NCI-H510A treated with DMSO at 0.1 percent for 48 hours (cell line): Measurements from ENCODE around the gene NR2E3.

Experiments
- DNase-seq: peaks from one replicate; lab custom pipeline; 2025; lab: John Stamatoyannopoulos, UW

NR2E3 gene

GRCh38 chr15:71791975-71792374 lies 18.4 kb upstream of the NR2E3 start:
- DNase-seq, result no peak

- no peak for DNase-seq
Measured at GRCh38 chr15:71792521-71792920, 17.8 kb upstream of the NR2E3 start.

GRCh38 chr15:71798641-71799040 lies 11.7 kb upstream of the NR2E3 start:
- DNase-seq, result no peak

- DNase-seq, result no peak
Measured at GRCh38 chr15:71800190-71800589, 10.2 kb upstream of the NR2E3 start.

GRCh38 chr15:71800835-71801745 lies 9.3 kb upstream of the NR2E3 start:
- DNase-seq, result peak; percentile 72

GRCh38 chr15:71801935-71802655 lies 8.3 kb upstream of the NR2E3 start:
- no peak for DNase-seq

- no peak for DNase-seq
Measured at GRCh38 chr15:71802770-71803169, 7.6 kb upstream of the NR2E3 start.

- DNase-seq, result no peak
Measured at GRCh38 chr15:71804226-71804625, 6.1 kb upstream of the NR2E3 start.

GRCh38 chr15:71804695-71805470 lies 5.5 kb upstream of the NR2E3 start:
- DNase-seq, result no peak

GRCh38 chr15:71806452-71806931 lies 3.9 kb upstream of the NR2E3 start:
- no peak for DNase-seq

GRCh38 chr15:71807125-71807629 lies 3.2 kb upstream of the NR2E3 start:
- DNase-seq, result no peak

- DNase-seq, result no peak
Measured at GRCh38 chr15:71807691-71808091, 2.7 kb upstream of the NR2E3 start.

- no peak for DNase-seq
Measured at GRCh38 chr15:71808311-71809020, 1.9 kb upstream of the NR2E3 start.

- no peak for DNase-seq
Measured at GRCh38 chr15:71809346-71809745, 1.0 kb upstream of the NR2E3 start.

GRCh38 chr15:71811036-71811736 lies 832 bp downstream of the NR2E3 start:
- DNase-seq, result no peak

GRCh38 chr15:71811752-71812735 lies 1.7 kb downstream of the NR2E3 start:
- no peak for DNase-seq

- DNase-seq, result no peak
Measured at GRCh38 chr15:71812966-71813722, 2.8 kb downstream of the NR2E3 start.

- no peak for DNase-seq
Measured at GRCh38 chr15:71813723-71814470, 3.5 kb downstream of the NR2E3 start.
